HepG2 (cell line): ENCODE measurements around the gene ZNF234. TPM values are rescaled to one million over a fixed set of nuclear protein-coding genes. Genes with fewer than 3 reads are reported as not detected.

Experiments used
- DMAP1 ChIP-seq: IDR thresholded peaks from 2 replicates; pipeline ENCODE4 v1.6.1; 2016
- HOXA9 ChIP-seq: sonication (generic); formaldehyde crosslinking; IDR thresholded peaks from 2 replicates; pipeline ENCODE4 v1.8.1; 2022; ENCODE audit warnings: missing genetic modification reagents, mild to moderate bottlenecking, moderate library complexity, borderline replicate concordance
- NFKBIZ ChIP-seq: IDR thresholded peaks from 2 replicates; pipeline ENCODE4 v1.6.1; 2018; ENCODE audit warnings: missing genetic modification reagents, missing compliant biosample characterization
- REL ChIP-seq: sonication (generic); formaldehyde crosslinking; conservative IDR thresholded peaks from 2 replicates; pipeline ENCODE4 v1.8.0; 2022; ENCODE audit warnings: mild to moderate bottlenecking, missing genetic modification reagents, moderate library complexity
- RFX3 ChIP-seq: IDR thresholded peaks from 2 replicates; pipeline ENCODE4 v1.6.1; 2016; ENCODE audit warnings: missing biosample characterization, missing genetic modification reagents
- RNF2 ChIP-seq: fragments of 450-650 bp; conservative IDR thresholded peaks from 2 replicates; pipeline ENCODE4 v1.6.1; 2016; ENCODE audit warnings: low read depth
- SALL2 ChIP-seq: sonication (generic); formaldehyde crosslinking; IDR thresholded peaks from 2 replicates; pipeline ENCODE4 v1.8.1; 2023; ENCODE audit warnings: mild to moderate bottlenecking, missing genetic modification reagents, inconsistent platforms
- TRIM24 ChIP-seq: sonication (generic); formaldehyde crosslinking; IDR thresholded peaks from 2 replicates; pipeline ENCODE4 v1.8.0; 2022; ENCODE audit warnings: mild to moderate bottlenecking, missing genetic modification reagents
- ZC3H13 ChIP-seq: sonication (generic); formaldehyde crosslinking; IDR thresholded peaks from 2 replicates; pipeline ENCODE4 v1.8.1; 2023; ENCODE audit warnings: mild to moderate bottlenecking, missing genetic modification reagents, moderate library complexity
- ZNF205 ChIP-seq: IDR thresholded peaks from 2 replicates; pipeline ENCODE4 v1.6.1; 2018; ENCODE audit warnings: missing biosample characterization, missing genetic modification reagents
- ZNF383 ChIP-seq: sonication (generic); formaldehyde crosslinking; IDR thresholded peaks from 2 replicates; pipeline ENCODE4 v1.4.0; 2020; ENCODE audit warnings: missing genetic modification reagents, mild to moderate bottlenecking, borderline replicate concordance
- ZNF441 ChIP-seq: sonication (generic); formaldehyde crosslinking; IDR thresholded peaks from 2 replicates; pipeline ENCODE4 v1.7.0; 2021; ENCODE audit warnings: missing genetic modification reagents, borderline replicate concordance
- ZNF598 ChIP-seq: sonication (generic); formaldehyde crosslinking; IDR thresholded peaks from 2 replicates; pipeline ENCODE4 v1.5.1; 2020; ENCODE audit warnings: mild to moderate bottlenecking, missing genetic modification reagents, borderline replicate concordance
- polyA plus RNA-seq, 8 experiments: library from polyadenylated mRNA; depleted of rRNA in 3 of 8; stranded (reverse) in 7 of 8; unstranded in 1 of 8; fragments of >200 nt; fragmentation: Illumina TruSeq in 4 of 8; extraction: Trizol in 4 of 8; gene quantifications; 2 replicates each; pipeline versions ENCODE4 v1.2.1 to v1.2.3, GENCODE V29; 2011 to 2016; ENCODE audit warnings: low read depth in 4 of 8, missing spikeins in 1 of 8, mixed read lengths in 1 of 8; ENCODE audit not compliant: insufficient read depth in 1 of 8
- total RNA-seq, 5 experiments: library from RNA; depleted of rRNA; stranded (reverse); fragments of >200 nt; fragmentation: Illumina TruSeq; extraction: Trizol; gene quantifications; 2 replicates each; pipeline ENCODE4 v1.2.3, GENCODE V29; 2016; ENCODE audit warnings: low read depth in 1 of 5
- TF ChIP-seq, protein P1 (sequence below): sonication (generic); formaldehyde crosslinking; IDR thresholded peaks from 2 replicates; pipeline ENCODE4 v1.4.0; 2020; ENCODE audit warnings: missing genetic modification reagents, low read depth, mild to moderate bottlenecking, borderline replicate concordance
- TF ChIP-seq, protein P2 (sequence below): sonication (generic); formaldehyde crosslinking; IDR thresholded peaks from 2 replicates; pipeline ENCODE4 v1.4.0; 2020; ENCODE audit warnings: missing genetic modification reagents, borderline replicate concordance
- TF ChIP-seq, protein P3 (sequence below): sonication (generic); formaldehyde crosslinking; conservative IDR thresholded peaks from 2 replicates; pipeline ENCODE4 v1.4.0; 2020; ENCODE audit warnings: missing genetic modification reagents
- TF ChIP-seq, protein P4 (sequence below): fragments of 450-650 bp; IDR thresholded peaks from 2 replicates; pipeline ENCODE4 v1.6.1; 2016
- TF ChIP-seq, protein P5 (sequence below): sonication (generic); formaldehyde crosslinking; IDR thresholded peaks from 2 replicates; pipeline ENCODE4 v1.5.1; 2020; ENCODE audit warnings: mild to moderate bottlenecking, missing genetic modification reagents

ZNF234 gene
- total and polyA plus RNA-seq, 2 of the 13 experiments (the other 11 are each of a cell fraction or from before 2014, with no cell fraction given): 3.5 to 11.2 TPM

DNA sequence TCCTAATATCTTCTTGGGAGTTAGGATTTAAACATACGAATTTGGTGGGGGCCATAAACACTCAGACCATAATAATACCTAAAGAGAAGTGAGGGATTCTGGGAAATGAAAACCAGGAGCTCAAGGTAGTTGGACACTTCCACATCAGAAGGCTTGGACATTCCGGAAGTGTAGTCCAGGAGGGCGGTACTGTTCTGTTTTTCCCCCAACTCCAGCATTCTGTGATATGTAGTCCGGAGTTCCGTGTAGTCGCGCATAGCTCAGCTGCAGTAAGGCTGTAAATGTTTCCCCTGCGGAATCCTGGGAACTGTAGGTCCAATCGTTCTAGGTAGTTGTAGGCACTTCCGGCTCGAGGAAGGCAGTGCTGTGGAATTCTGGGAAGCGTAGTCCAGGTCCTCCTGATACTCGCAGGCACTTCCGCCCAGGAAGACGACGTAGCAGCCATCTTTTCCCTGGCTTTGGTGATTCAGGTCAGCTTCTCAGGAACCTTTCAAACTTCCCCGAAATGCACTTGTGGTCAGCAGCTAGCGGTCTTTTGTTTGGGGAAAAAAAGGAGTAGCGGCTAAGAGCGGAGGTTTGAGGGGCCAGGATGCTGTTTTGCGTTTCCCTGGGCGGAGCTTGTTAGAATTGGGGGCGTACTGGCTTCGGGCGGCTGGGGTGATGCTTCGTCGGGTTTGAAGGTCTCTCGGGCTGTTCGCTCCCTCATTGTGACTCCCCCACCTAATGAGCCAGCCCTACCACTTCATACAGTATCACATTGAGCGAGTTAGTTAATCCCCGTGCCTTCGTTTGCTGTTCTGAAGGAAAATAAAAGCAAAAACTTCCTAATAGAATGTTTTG, 23.5 kb downstream of the ZNF234 start, which contains the start of gene ZNF226 (continued):
- TF ChIP-seq, protein P1, sequence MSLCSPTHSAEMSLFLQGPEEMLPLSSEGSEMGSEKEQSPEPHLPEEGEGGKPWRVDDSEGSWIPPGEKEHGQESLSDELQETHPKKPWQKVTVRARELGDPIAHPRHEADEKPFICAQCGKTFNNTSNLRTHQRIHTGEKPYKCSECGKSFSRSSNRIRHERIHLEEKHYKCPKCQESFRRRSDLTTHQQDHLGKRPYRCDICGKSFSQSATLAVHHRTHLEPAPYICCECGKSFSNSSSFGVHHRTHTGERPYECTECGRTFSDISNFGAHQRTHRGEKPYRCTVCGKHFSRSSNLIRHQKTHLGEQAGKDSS (CRISPR knock-in tag): no peak
- TF ChIP-seq, protein P2, sequence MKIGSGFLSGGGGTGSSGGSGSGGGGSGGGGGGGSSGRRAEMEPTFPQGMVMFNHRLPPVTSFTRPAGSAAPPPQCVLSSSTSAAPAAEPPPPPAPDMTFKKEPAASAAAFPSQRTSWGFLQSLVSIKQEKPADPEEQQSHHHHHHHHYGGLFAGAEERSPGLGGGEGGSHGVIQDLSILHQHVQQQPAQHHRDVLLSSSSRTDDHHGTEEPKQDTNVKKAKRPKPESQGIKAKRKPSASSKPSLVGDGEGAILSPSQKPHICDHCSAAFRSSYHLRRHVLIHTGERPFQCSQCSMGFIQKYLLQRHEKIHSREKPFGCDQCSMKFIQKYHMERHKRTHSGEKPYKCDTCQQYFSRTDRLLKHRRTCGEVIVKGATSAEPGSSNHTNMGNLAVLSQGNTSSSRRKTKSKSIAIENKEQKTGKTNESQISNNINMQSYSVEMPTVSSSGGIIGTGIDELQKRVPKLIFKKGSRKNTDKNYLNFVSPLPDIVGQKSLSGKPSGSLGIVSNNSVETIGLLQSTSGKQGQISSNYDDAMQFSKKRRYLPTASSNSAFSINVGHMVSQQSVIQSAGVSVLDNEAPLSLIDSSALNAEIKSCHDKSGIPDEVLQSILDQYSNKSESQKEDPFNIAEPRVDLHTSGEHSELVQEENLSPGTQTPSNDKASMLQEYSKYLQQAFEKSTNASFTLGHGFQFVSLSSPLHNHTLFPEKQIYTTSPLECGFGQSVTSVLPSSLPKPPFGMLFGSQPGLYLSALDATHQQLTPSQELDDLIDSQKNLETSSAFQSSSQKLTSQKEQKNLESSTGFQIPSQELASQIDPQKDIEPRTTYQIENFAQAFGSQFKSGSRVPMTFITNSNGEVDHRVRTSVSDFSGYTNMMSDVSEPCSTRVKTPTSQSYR (CRISPR knock-in tag): no peak
- TF ChIP-seq NFKBIZ (CRISPR knock-in tag) (0 out of 2 replicates have a peak, but pooled peaks have one; percentile 29), DMAP1 (CRISPR knock-in tag) (0 out of 2 replicates have a peak, but pooled peaks have one; percentile 58), SALL2 (peak; percentile 56; the same call in 1 of the 2 replicates), TRIM24 (CRISPR knock-in tag) (no peak), REL (no peak), ZC3H13 (CRISPR knock-in tag) (no peak), HOXA9 (CRISPR knock-in tag) (no peak), ZNF441 (peak; percentile 100), RNF2 (no peak), RFX3 (CRISPR knock-in tag) (no peak), ZNF383 (CRISPR knock-in tag) (no peak), ZNF598 (no peak), ZNF205 (CRISPR knock-in tag) (no peak)
- TF ChIP-seq, protein P3, sequence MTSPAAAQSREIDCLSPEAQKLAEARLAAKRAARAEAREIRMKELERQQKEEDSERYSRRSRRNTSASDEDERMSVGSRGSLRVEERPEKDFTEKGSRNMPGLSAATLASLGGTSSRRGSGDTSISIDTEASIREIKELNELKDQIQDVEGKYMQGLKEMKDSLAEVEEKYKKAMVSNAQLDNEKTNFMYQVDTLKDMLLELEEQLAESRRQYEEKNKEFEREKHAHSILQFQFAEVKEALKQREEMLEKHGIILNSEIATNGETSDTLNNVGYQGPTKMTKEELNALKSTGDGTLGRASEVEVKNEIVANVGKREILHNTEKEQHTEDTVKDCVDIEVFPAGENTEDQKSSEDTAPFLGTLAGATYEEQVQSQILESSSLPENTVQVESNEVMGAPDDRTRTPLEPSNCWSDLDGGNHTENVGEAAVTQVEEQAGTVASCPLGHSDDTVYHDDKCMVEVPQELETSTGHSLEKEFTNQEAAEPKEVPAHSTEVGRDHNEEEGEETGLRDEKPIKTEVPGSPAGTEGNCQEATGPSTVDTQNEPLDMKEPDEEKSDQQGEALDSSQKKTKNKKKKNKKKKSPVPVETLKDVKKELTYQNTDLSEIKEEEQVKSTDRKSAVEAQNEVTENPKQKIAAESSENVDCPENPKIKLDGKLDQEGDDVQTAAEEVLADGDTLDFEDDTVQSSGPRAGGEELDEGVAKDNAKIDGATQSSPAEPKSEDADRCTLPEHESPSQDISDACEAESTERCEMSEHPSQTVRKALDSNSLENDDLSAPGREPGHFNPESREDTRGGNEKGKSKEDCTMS (CRISPR knock-in tag): no peak
- TF ChIP-seq, protein P4, sequence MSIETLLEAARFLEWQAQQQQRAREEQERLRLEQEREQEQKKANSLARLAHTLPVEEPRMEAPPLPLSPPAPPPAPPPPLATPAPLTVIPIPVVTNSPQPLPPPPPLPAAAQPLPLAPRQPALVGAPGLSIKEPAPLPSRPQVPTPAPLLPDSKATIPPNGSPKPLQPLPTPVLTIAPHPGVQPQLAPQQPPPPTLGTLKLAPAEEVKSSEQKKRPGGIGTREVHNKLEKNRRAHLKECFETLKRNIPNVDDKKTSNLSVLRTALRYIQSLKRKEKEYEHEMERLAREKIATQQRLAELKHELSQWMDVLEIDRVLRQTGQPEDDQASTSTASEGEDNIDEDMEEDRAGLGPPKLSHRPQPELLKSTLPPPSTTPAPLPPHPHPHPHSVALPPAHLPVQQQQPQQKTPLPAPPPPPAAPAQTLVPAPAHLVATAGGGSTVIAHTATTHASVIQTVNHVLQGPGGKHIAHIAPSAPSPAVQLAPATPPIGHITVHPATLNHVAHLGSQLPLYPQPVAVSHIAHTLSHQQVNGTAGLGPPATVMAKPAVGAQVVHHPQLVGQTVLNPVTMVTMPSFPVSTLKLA: 0 out of 2 replicates have a peak, but pooled peaks have one; percentile 5
- TF ChIP-seq, protein P5, sequence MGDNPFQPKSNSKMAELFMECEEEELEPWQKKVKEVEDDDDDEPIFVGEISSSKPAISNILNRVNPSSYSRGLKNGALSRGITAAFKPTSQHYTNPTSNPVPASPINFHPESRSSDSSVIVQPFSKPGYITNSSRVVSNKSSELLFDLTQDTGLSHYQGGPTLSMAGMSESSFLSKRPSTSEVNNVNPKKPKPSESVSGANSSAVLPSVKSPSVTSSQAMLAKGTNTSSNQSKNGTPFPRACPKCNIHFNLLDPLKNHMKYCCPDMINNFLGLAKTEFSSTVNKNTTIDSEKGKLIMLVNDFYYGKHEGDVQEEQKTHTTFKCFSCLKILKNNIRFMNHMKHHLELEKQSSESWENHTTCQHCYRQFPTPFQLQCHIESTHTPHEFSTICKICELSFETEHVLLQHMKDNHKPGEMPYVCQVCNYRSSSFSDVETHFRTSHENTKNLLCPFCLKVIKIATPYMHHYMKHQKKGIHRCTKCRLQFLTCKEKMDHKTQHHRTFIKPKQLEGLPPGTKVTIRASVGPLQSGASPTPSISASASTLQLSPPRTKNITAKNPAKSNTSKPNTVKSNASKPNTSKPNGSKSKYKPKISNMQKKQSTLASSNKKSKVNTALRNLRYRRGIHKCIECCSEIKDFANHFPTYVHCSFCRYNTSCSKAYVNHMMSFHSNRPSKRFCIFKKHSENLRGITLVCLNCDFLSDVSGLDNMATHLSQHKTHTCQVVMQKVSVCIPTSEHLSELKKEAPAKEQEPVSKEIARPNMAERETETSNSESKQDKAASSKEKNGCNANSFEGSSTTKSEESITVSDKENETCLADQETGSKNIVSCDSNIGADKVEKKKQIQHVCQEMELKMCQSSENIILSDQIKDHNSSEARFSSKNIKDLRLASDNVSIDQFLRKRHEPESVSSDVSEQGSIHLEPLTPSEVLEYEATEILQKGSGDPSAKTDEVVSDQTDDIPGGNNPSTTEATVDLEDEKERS: peak; percentile 49; the same call in 1 of the 2 replicates
